ENCODE results near the gene TBKBP1. TPM values are rescaled to one million over a fixed set of nuclear protein-coding genes. Genes with fewer than 3 reads are reported as not detected.
A peak's percentile ranks its signal among the peaks of the same experiment; 100 is the strongest.

Gene TBKBP1
- total RNA-seq, 2 experiments from 2014 or later, result 2.4 to 3.0 TPM

GRCh38 chr17:47701608-47702007, 7.6 kb downstream of the TBKBP1 start:
- DNase-seq, result peak in 1 of 14 experiments; percentile 13
- TF ChIP-seq CTCF (IDR thresholded peaks at IDR 0.05), result no peak
- Mint-ChIP-seq H3K9me3 (no peaks in the 10 kb centered on the region), H3K4me3 (no peak overlapping the region), H3K27ac (no peak overlapping the region), H3K36me3 (ENCODE audit: low read depth) (no peaks in the 10 kb centered on the region), H3K27me3 (no peaks in the 10 kb centered on the region), H3K4me1 (ENCODE audit: low read depth) (peaks cover 66% of the 10 kb centered on the region)
- H3K36me3 ChIP-seq (ENCODE audit: insufficient read depth, low read length), result no peaks in the 10 kb centered on the region
- no peak for ATAC-seq (ENCODE audit: poor library complexity)
- no peak overlapping the region for H3K4me3 ChIP-seq (ENCODE audit: low read length)
- H3K27me3 ChIP-seq (ENCODE audit: control insufficient read depth in 1 of 2, insufficient read depth in 2 of 2, low read length in 2 of 2), result no peaks in the 10 kb centered on the region
- peaks cover 80% of the 10 kb centered on the region for H3K4me1 ChIP-seq (ENCODE audit: insufficient read depth, low read length)
- POLR2A ChIA-PET, result no interaction called here
- no peaks in the 10 kb centered on the region for H3K9me3 ChIP-seq (ENCODE audit: control insufficient read depth in 1 of 2, insufficient read depth in 1 of 2, low read length in 2 of 2)
- intact Hi-C loops (cut with DNase I, micrococcal nuclease), result no loop called here
- H3K27ac ChIP-seq (ENCODE audit: low read depth in 1 of 2, low read length in 2 of 2), result peak overlapping the region in 1 of 2 donors; percentile 57
- CTCF ChIA-PET, result interaction anchor here (1.0 kb wide), 1 partner anchor 31 kb away, joined by 6 read pairs; the partner anchor contains the start of gene TBX21

GRCh38 chr17:47702391-47702995, 8.5 kb downstream of the TBKBP1 start:
- DNase-seq (peak in 1 of 14 experiments; percentile 20), ATAC-seq (ENCODE audit: poor library complexity) (no peak)
- Mint-ChIP-seq H3K4me3 (peak overlapping the region; percentile 56), H3K27me3 (no peaks in the 10 kb centered on the region), H3K4me1 (ENCODE audit: low read depth) (peaks cover 68% of the 10 kb centered on the region), H3K27ac (no peak overlapping the region), H3K9me3 (no peaks in the 10 kb centered on the region), H3K36me3 (ENCODE audit: low read depth) (no peaks in the 10 kb centered on the region)
- Histone ChIP-seq H3K4me3 (ENCODE audit: low read length) (peak overlapping the region; percentile 31), H3K4me1 (ENCODE audit: insufficient read depth, low read length) (peaks cover 84% of the 10 kb centered on the region), H3K27me3 (ENCODE audit: control insufficient read depth in 1 of 2, insufficient read depth in 2 of 2, low read length in 2 of 2) (no peaks in the 10 kb centered on the region), H3K27ac (ENCODE audit: low read depth in 1 of 2, low read length in 2 of 2) (peak overlapping the region in 1 of 2 donors; percentile 57), H3K36me3 (ENCODE audit: insufficient read depth, low read length) (no peaks in the 10 kb centered on the region), H3K9me3 (ENCODE audit: control insufficient read depth in 1 of 2, insufficient read depth in 1 of 2, low read length in 2 of 2) (no peaks in the 10 kb centered on the region)
- POLR2A ChIA-PET, result no interaction called here
- CTCF ChIA-PET, result no interaction called here
- intact Hi-C loops (cut with DNase I, micrococcal nuclease), result no loop called here
- no peak for TF ChIP-seq CTCF (IDR thresholded peaks at IDR 0.05)

- H3K36me3 ChIP-seq (ENCODE audit: insufficient read depth, low read length), result no peaks in the 10 kb centered on the region
- POLR2A ChIA-PET, result interaction anchor here (1.2 to 1.6 kb wide), 2 partner anchors 17 to 53 kb away, joined by 3 to 7 read pairs; partner anchors contain the start of gene KPNB1
- no peaks in the 10 kb centered on the region for H3K27me3 ChIP-seq (ENCODE audit: control insufficient read depth in 1 of 2, insufficient read depth in 2 of 2, low read length in 2 of 2)
- H3K4me1 ChIP-seq (ENCODE audit: insufficient read depth, low read length), result peaks cover 90% of the 10 kb centered on the region
- H3K4me1 Mint-ChIP-seq (ENCODE audit: low read depth), result peaks cover 71% of the 10 kb centered on the region
- peak overlapping the region; percentile 32 for H3K4me3 Mint-ChIP-seq
- peak overlapping the region; percentile 49 for H3K27ac Mint-ChIP-seq
- H3K27ac ChIP-seq (ENCODE audit: low read depth in 1 of 2, low read length in 2 of 2), result peak overlapping the region in 1 of 2 donors; percentile 7
- no peaks in the 10 kb centered on the region for H3K27me3 Mint-ChIP-seq
- intact Hi-C loops (cut with DNase I, micrococcal nuclease), result no loop called here
- peak; percentile 12 for ATAC-seq (ENCODE audit: poor library complexity)
- no peak for TF ChIP-seq CTCF (IDR thresholded peaks at IDR 0.05)
- DNase-seq, result peak in 8 of 14 experiments; percentile 19 to 70 (median 39)
- H3K4me3 ChIP-seq (ENCODE audit: low read length), result peak overlapping the region; percentile 31
- H3K36me3 Mint-ChIP-seq (ENCODE audit: low read depth), result no peaks in the 10 kb centered on the region
- CTCF ChIA-PET, result interaction anchor here (1.8 kb wide), 1 partner anchor 30 kb away, joined by 5 read pairs; the partner anchor contains the start of gene TBX21
- no peaks in the 10 kb centered on the region for H3K9me3 Mint-ChIP-seq
- no peaks in the 10 kb centered on the region for H3K9me3 ChIP-seq (ENCODE audit: control insufficient read depth in 1 of 2, insufficient read depth in 1 of 2, low read length in 2 of 2)
Measured at GRCh38 chr17:47703191-47703591, 9.2 kb downstream of the TBKBP1 start.
